ENCODE measurements around the gene PRR5L.

Gene PRR5L

DNA sequence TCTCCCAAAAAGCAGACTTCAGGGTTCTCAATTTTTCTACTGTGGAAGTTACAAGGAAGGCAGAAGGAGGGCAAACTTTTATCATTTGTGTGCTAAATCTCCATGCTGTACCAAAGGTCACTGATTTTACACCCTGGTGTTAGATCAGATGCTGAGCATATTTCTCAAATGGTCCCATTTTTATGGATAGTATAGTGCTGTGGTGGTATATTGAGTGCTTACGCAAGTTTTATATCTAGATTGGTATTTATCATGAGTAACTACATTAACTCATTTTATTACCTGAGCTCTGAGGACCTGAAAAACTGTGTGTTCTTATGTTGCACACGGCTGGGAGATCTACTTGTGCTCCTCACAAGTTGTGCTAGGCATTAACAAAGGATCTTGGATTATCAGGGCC lies 75.1 kb downstream of the PRR5L start:
- in situ Hi-C loops (cut with MboI; ENCODE audit: low pct_unique_long_range_greater_than_20kb, low sequenced_read_pairs) = no loop called here

DNA sequence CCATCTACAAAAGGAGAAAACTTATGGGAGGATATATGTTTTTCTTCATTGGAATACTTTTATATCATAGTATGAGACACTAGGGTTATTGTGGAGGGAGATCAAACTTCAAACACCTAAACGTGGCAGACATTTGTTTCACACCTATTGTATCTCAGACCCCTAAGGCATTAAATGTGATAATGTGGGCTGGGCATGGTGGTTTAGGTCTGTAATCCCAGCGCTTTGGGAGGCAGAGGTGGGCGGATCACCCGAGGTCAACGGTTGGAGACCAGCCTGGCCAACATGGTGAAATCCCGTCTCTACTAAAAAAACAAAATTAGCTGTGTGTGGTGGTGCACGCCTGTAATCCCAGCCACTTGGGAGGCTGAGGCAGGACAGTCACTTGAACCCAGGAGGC lies 75.5 kb downstream of the PRR5L start:
- no peak for DNase-seq
- in situ Hi-C loops (cut with MboI; ENCODE audit: low pct_unique_long_range_greater_than_20kb, low sequenced_read_pairs) = no loop called here

More for the DNA sequence above, 75.1 kb downstream of the PRR5L start:
- DNase-seq = no peak

GRCh38 chr11:36372101-36372771 lies 76.1 kb downstream of the PRR5L start:
- DNase-seq = no peak
- in situ Hi-C loops (cut with MboI; ENCODE audit: low pct_unique_long_range_greater_than_20kb, low sequenced_read_pairs) = no loop called here

GRCh38 chr11:36373016-36374010 lies 77.2 kb downstream of the PRR5L start:
- DNase-seq = peak; percentile 32
- in situ Hi-C loops (cut with MboI; ENCODE audit: low pct_unique_long_range_greater_than_20kb, low sequenced_read_pairs) = no loop called here

DNA sequence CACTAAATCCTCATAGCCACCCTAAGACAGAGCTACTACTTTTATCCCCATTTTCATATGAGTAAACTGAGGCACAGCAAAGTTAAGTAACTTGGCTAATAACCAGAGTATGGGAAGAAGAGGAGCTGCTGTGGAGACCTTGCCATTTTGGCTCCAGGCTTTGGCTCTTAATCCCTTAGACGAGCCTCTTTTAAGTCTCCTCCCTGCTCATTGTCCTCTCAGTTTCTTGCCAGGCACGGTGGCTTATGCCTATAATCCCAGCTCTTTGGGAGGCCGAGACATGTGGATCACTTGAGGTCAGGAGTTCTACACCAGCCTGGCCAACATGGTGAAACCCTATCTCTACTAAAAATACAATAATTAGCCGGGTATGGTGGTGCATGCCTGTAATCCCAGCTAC lies 78.6 kb downstream of the PRR5L start:
- in situ Hi-C loops (cut with MboI; ENCODE audit: low pct_unique_long_range_greater_than_20kb, low sequenced_read_pairs) = no loop called here
- DNase-seq = no peak

DNA sequence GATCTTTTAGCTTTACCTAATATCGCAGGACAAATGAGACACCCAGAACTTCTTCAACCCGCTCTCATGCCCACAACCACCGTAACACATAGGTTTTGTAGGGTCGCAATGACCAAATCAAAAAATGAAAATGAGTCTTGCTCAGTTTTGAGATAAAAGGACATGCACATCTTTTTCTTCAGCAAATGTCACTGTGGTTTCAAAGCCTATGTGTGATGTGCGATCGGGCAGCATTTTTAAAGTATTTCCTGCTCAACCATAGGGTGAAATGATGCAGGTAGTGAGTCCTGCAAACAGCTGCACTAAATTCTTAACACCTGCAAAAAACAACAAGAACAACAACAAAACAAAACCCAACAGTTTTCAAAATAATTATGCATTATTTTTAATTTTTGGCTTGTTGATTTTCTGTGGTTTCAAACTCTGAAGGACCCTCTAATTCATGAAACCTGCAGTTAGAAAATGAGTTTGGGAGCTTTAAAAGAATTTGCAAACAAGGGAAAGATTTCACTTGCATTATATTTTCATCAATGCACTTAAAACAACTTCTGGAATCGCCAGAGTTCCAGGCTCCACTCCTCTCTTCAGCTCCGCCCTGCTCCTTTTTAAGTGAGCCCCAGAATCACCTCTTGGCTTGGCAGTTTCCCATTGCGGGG lies 79.4 kb downstream of the PRR5L start:
- in situ Hi-C loops (cut with MboI; ENCODE audit: low pct_unique_long_range_greater_than_20kb, low sequenced_read_pairs) = no loop called here

GRCh38 chr11:36376009-36376887 lies 80.2 kb downstream of the PRR5L start:
- peak; percentile 34 for DNase-seq
- in situ Hi-C loops (cut with MboI; ENCODE audit: low pct_unique_long_range_greater_than_20kb, low sequenced_read_pairs) = no loop called here

More for the DNA sequence above, 79.4 kb downstream of the PRR5L start:
- no peak for DNase-seq

- DNase-seq = peak; percentile 77
- in situ Hi-C loops (cut with MboI; ENCODE audit: low pct_unique_long_range_greater_than_20kb, low sequenced_read_pairs) = no loop called here
Observed at GRCh38 chr11:36376888-36377758, 81.0 kb downstream of the PRR5L start.

DNA sequence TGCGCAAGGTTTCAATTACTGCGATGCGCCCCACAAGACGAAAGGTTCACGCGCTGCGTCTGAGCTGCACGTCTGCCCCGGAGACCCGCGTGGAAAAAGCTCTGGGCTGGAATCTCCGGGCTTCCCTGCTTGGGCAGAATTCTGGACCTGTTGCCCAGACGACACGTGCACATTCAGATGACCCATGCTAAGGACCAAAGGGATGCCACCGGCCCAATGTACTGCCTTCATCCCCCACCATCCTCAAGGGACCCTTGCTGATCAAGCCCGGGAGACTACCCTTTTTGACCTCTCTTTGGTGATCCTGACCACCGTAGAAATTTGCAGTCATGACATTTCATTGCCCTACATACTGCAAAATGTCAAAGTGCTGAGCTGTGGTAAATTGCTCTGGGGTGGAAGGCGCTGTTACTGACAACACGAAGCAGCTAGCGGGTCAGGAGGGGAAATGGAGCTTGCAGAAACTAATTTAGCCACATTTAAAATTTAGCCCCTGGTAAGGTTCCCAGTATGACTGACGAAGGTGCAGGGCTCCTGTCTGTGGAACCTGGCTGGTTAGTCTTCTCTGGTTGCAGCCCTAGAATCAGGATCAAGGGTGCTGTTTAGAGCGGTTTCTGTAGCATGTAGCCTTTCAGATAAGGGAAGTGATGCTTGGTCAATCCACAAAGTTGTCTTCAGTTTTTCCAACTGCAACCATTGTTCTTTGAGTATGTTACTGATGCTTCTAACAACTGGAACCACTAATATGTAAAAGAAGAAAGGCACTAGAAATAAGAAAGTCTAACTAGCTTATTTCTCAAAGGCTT lies 81.9 kb downstream of the PRR5L start:
- in situ Hi-C loops (cut with MboI; ENCODE audit: low pct_unique_long_range_greater_than_20kb, low sequenced_read_pairs) = no loop called here
- DNase-seq = peak; percentile 45

DNA sequence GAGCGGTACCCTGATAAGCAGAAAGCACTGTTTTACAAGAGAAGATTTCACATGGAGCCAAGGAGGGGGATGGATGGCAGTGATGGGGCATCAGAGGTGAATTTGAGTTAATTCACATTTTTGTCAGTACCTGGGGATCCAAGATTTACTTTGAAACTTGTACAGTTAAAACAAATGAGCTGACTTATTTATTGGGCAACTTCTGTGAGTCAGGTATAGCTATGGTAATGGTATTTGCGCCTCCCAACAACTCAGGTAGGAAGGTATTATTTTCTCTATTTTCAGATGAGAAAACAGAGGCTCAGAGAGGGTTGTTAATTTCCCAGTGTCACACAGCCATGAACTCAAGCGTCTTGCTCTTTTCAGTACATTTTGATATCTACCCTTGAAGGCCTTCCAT lies 83.6 kb downstream of the PRR5L start:
- in situ Hi-C loops (cut with MboI; ENCODE audit: low pct_unique_long_range_greater_than_20kb, low sequenced_read_pairs) = no loop called here
- no peak for DNase-seq

DNA sequence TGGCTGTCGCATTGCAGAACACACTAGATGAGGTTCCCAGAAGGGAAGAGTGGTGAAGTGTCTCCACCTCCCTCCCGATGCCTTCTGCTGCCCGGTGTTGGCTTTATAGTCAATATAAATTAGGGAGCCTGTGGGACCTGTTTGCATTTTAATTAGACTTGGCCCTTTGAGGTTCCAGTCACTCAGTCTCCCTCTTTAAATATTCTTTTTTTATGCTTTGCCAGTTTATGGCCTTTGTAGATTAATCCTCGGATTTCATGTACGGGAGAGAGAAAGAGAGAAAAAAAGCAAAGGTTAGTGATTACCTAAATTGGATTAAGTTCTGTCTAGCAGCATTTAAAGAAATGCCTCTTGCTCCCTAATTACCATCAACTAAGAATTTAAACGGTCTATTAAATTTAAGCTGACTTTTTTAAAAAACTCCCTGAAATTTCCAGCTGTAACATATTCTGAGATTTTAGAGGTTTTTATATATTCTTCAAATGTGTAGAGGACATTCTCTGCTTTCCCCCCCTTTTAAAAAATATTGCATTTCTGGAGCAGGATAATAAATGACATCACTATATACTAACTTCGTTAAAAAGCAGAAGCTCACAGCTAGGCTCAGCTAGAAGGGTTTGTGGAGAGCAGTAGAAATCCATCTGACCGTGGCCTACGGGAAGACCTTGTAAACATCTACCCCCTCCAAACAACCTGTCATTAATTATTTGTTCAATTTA lies 84.4 kb downstream of the PRR5L start:
- in situ Hi-C loops (cut with MboI; ENCODE audit: low pct_unique_long_range_greater_than_20kb, low sequenced_read_pairs) = no loop called here
- DNase-seq = no peak

- in situ Hi-C loops (cut with MboI; ENCODE audit: low pct_unique_long_range_greater_than_20kb, low sequenced_read_pairs) = no loop called here
- DNase-seq = no peak
Observed at GRCh38 chr11:36381015-36381360, 84.9 kb downstream of the PRR5L start.

GRCh38 chr11:36383195-36383594 lies 87.1 kb downstream of the PRR5L start:
- DNase-seq = no peak
- in situ Hi-C loops (cut with MboI; ENCODE audit: low pct_unique_long_range_greater_than_20kb, low sequenced_read_pairs) = no loop called here

DNA sequence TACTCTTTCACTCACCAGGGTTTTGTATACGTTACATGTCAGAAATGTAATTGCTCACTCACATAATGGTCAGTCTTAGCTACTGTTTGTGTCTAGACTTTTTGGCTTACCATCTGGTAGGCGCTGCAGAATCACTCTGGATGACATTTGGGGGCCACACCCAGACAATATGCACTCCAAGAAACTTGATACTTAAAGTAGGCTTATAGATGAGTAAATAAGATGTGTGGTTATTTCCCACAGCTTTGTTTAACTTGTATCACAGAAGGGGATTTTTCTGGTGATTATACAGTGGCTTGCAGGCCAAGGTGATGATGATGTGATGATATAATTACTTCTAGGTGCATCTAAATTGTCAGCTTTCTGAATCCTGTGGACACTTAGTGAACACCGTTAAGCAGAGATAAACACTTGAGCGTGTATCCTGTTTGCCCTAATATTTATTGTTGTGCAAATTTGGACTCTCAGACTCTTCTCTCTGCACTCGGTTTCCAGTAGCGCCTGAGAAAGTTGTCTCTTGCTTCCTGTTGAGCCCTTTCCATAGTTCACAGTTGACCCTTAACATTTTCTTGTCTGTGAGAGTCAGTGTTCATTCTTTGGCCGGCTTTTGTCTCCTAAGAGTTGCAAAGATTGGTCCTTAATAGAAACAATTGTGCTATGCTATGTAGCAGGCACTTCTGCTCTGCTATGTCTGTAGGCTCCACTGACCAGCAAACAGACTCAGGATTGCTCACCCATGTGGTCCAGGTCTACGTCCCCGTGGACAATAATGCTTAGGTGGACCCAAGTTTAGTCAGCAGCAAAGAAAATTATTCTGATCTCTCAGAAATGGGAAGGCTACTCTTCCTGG lies 89.3 kb downstream of the PRR5L start:
- DNase-seq = no peak
- in situ Hi-C loops (cut with MboI; ENCODE audit: low pct_unique_long_range_greater_than_20kb, low sequenced_read_pairs) = no loop called here

- DNase-seq = no peak
- in situ Hi-C loops (cut with MboI; ENCODE audit: low pct_unique_long_range_greater_than_20kb, low sequenced_read_pairs) = no loop called here
Observed at GRCh38 chr11:36386411-36386810, 90.3 kb downstream of the PRR5L start.

DNA sequence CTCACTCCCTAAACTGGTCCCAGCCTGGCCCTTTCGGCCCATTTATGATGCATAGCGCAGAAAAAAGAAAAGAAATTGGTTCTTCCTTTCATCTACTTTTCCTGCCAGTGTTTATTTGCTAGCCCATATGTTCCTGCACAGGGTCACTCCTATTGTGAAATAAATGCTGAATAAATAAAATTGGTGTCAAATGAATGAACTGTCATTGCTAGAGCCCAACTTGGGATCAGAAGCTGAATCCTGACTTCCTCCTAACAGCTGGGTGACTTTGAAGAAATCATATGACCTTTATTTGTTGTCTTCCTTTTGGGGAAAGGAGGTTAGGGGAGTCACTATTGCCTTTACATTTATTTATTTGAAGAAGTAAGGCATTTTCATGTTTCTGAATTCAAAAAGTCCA lies 92.0 kb downstream of the PRR5L start:
- no peak for DNase-seq
- in situ Hi-C loops (cut with MboI; ENCODE audit: low pct_unique_long_range_greater_than_20kb, low sequenced_read_pairs) = no loop called here
